ENCODE data around the gene AQP10. TPM values are rescaled to one million over a fixed set of nuclear protein-coding genes. Genes with fewer than 3 reads are reported as not detected.

AQP10 gene
- total RNA-seq, 2 experiments from 2014 or later = 0.14 TPM; not detected in 1

GRCh38 chr1:154350383-154350782 is 29.5 kb downstream of the AQP10 start:
- no peak for DNase-seq
- Mint-ChIP-seq H3K36me3 (ENCODE audit: low read depth) (peaks cover 35% of the 10 kb centered on the region), H3K4me3 (no peak overlapping the region), H3K27me3 (no peaks in the 10 kb centered on the region), H3K9me3 (no peaks in the 10 kb centered on the region), H3K4me1 (ENCODE audit: low read depth) (peaks cover 54% of the 10 kb centered on the region), H3K27ac (no peak overlapping the region)
- CTCF ChIA-PET = interaction anchor here (1.1 to 6.2 kb wide), 7 partner anchors 13 to 196 kb away, joined by 3 to 46 read pairs (median 3); no protein-coding TSS in a partner anchor
- POLR2A ChIA-PET = interaction anchor here (1.1 to 2.3 kb wide), 2 partner anchors 8 to 56 kb away, joined by 3 to 6 read pairs; no protein-coding TSS in a partner anchor
- no peak for ATAC-seq
- no peak for TF ChIP-seq CTCF (IDR thresholded peaks at IDR 0.05)
- intact Hi-C loops (cut with micrococcal nuclease) = loop anchor here (5.0 to 10.0 kb wide), 2 partner anchors 57 to 94 kb away; partner anchors contain the start of gene IL6R

- Mint-ChIP-seq H3K4me3 (no peak overlapping the region), H3K4me1 (ENCODE audit: low read depth) (peaks cover 43% of the 10 kb centered on the region), H3K27me3 (no peaks in the 10 kb centered on the region), H3K36me3 (ENCODE audit: low read depth) (peaks cover 25% of the 10 kb centered on the region), H3K9me3 (no peaks in the 10 kb centered on the region), H3K27ac (no peak overlapping the region)
- CTCF ChIA-PET = interaction anchor here (0.6 to 6.2 kb wide), 6 partner anchors 12 to 144 kb away, joined by 3 to 46 read pairs (median 3); no protein-coding TSS in a partner anchor
- DNase-seq (no peak), ATAC-seq (no peak)
- POLR2A ChIA-PET = interaction anchor here (0.7 to 2.3 kb wide), 4 partner anchors 9 to 56 kb away, joined by 3 to 6 read pairs (median 3); no protein-coding TSS in a partner anchor
- intact Hi-C loops (cut with micrococcal nuclease) = loop anchor here (5.0 to 10.0 kb wide), 2 partner anchors 56 to 93 kb away; partner anchors contain the start of gene IL6R
- TF ChIP-seq CTCF (IDR thresholded peaks at IDR 0.05) = no peak
Observed at GRCh38 chr1:154351363-154352068, 30.6 kb downstream of the AQP10 start.

GRCh38 chr1:154352245-154352580 is 31.3 kb downstream of the AQP10 start:
- POLR2A ChIA-PET = interaction anchor here (0.8 to 2.3 kb wide), 2 partner anchors 9 to 26 kb away, joined by 4 to 6 read pairs; no protein-coding TSS in a partner anchor
- H3K4me1 Mint-ChIP-seq (ENCODE audit: low read depth) = peaks cover 38% of the 10 kb centered on the region

GRCh38 chr1:154352581-154353459 is 31.9 kb downstream of the AQP10 start:
- Mint-ChIP-seq H3K9me3 (no peaks in the 10 kb centered on the region), H3K27ac (peak overlapping the region; percentile 64), H3K36me3 (ENCODE audit: low read depth) (peaks cover 18% of the 10 kb centered on the region), H3K4me1 (ENCODE audit: low read depth) (peaks cover 35% of the 10 kb centered on the region), H3K4me3 (peak overlapping the region; percentile 69), H3K27me3 (no peaks in the 10 kb centered on the region)
- ATAC-seq (peak; percentile 78), DNase-seq (peak; percentile 69)
- intact Hi-C loops (cut with micrococcal nuclease) = loop anchor here (5.0 to 10.0 kb wide), 2 partner anchors 54 to 92 kb away; partner anchors contain the start of gene IL6R
- ChIA-PET POLR2A (interaction anchor here (0.8 to 2.2 kb wide), 3 partner anchors 18 to 80 kb away, joined by 3 to 5 read pairs (median 4); no protein-coding TSS in a partner anchor), CTCF (interaction anchor here (0.8 to 6.2 kb wide), 8 partner anchors 9 to 194 kb away, joined by 3 to 46 read pairs (median 5); no protein-coding TSS in a partner anchor)
- TF ChIP-seq CTCF (IDR thresholded peaks at IDR 0.05) = no peak

More at GRCh38 chr1:154352245-154352580, 31.3 kb downstream of the AQP10 start:
- H3K27ac Mint-ChIP-seq = no peak overlapping the region
- DNase-seq = no peak
- peak overlapping the region; percentile 69 for H3K4me3 Mint-ChIP-seq
- no peak for TF ChIP-seq CTCF (IDR thresholded peaks at IDR 0.05)
- intact Hi-C loops (cut with micrococcal nuclease) = loop anchor here (5.0 to 10.0 kb wide), 2 partner anchors 55 to 93 kb away; partner anchors contain the start of gene IL6R
- H3K36me3 Mint-ChIP-seq (ENCODE audit: low read depth) = peaks cover 21% of the 10 kb centered on the region
- CTCF ChIA-PET = interaction anchor here (0.8 to 6.2 kb wide), 9 partner anchors 9 to 195 kb away, joined by 3 to 46 read pairs (median 4); no protein-coding TSS in a partner anchor
- H3K27me3 Mint-ChIP-seq = no peaks in the 10 kb centered on the region
- no peak for ATAC-seq
- no peaks in the 10 kb centered on the region for H3K9me3 Mint-ChIP-seq

Data from activated CD8-positive, alpha-beta T cell treated with anti-CD3 and anti-CD28 coated beads for 36 hours (primary cell).